Fibroblast of skin of abdomen (primary cell): Measurements from ENCODE around the gene PGAP3.

Experiments used
- DNase-seq: peaks from one replicate; pipeline ENCODE4 v3.0.0-alpha.2; 2013

PGAP3 gene

GRCh38 chr17:39636587-39636926, 51.3 kb downstream of the PGAP3 start:
- DNase-seq, result no peak

- no peak for DNase-seq
Observed at GRCh38 chr17:39635614-39636176, 52.2 kb downstream of the PGAP3 start.

GRCh38 chr17:39634384-39634871, 53.4 kb downstream of the PGAP3 start:
- DNase-seq, result peak; percentile 32

GRCh38 chr17:39633570-39634183, 54.2 kb downstream of the PGAP3 start:
- DNase-seq, result no peak

GRCh38 chr17:39632153-39632941, 55.5 kb downstream of the PGAP3 start:
- no peak for DNase-seq

GRCh38 chr17:39631403-39631802, 56.5 kb downstream of the PGAP3 start:
- DNase-seq, result no peak

- DNase-seq, result no peak
Observed at GRCh38 chr17:39629898-39630297, 58.0 kb downstream of the PGAP3 start.

GRCh38 chr17:39629494-39629880, 58.4 kb downstream of the PGAP3 start:
- no peak for DNase-seq

GRCh38 chr17:39628655-39629493, 59.0 kb downstream of the PGAP3 start:
- DNase-seq, result no peak

GRCh38 chr17:39627712-39628516, 59.9 kb downstream of the PGAP3 start:
- no peak for DNase-seq

GRCh38 chr17:39627047-39627711, 60.7 kb downstream of the PGAP3 start:
- no peak for DNase-seq

- no peak for DNase-seq
Observed at GRCh38 chr17:39626171-39627046, 61.4 kb downstream of the PGAP3 start, which contains the start of gene PPP1R1B. Gene PPP1R1B (plus strand): TSS chr17:39626952. CDS start chr17:39627393, 441 bp downstream.

GRCh38 chr17:39625198-39625785, 62.6 kb downstream of the PGAP3 start:
- DNase-seq, result no peak

GRCh38 chr17:39624313-39624712, 63.5 kb downstream of the PGAP3 start:
- no peak for DNase-seq

- peak; percentile 43 for DNase-seq
Observed at GRCh38 chr17:39623356-39623950, 64.4 kb downstream of the PGAP3 start.

- DNase-seq, result no peak
Observed at GRCh38 chr17:39622380-39623006, 65.4 kb downstream of the PGAP3 start.

- DNase-seq, result peak; percentile 69
Observed at GRCh38 chr17:39621523-39622379, 66.1 kb downstream of the PGAP3 start.
